ENCODE measurements around the gene CCDC146.

DNA sequence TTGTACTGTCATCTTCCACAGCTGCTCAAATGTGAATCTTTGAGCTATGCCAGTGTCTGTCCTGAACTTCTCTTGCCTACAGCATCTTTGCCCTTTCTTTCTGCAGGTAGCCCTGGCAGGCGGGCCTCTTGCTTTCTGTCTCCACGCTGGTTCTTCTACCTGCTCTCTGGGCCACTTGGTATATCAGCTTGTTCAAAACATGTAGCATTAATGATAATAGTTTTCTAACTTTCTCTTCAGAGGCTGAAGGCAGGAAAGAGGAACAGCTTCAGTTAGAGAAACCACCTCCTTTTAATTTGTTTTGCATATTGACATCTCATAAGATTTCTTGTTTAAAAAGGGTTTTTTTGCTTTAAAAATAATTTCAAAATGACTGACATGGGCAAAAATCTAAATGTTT, 78.1 kb downstream of the CCDC146 start:
- TF ChIP-seq, protein P1, sequence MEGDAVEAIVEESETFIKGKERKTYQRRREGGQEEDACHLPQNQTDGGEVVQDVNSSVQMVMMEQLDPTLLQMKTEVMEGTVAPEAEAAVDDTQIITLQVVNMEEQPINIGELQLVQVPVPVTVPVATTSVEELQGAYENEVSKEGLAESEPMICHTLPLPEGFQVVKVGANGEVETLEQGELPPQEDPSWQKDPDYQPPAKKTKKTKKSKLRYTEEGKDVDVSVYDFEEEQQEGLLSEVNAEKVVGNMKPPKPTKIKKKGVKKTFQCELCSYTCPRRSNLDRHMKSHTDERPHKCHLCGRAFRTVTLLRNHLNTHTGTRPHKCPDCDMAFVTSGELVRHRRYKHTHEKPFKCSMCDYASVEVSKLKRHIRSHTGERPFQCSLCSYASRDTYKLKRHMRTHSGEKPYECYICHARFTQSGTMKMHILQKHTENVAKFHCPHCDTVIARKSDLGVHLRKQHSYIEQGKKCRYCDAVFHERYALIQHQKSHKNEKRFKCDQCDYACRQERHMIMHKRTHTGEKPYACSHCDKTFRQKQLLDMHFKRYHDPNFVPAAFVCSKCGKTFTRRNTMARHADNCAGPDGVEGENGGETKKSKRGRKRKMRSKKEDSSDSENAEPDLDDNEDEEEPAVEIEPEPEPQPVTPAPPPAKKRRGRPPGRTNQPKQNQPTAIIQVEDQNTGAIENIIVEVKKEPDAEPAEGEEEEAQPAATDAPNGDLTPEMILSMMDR (IDR thresholded peaks at IDR 0.05), result no peak
- TF ChIP-seq POLR2AphosphoS5 (IDR thresholded peaks at IDR 0.05) (no peak), POLR2A (IDR thresholded peaks at IDR 0.05) (no peak), EP300 (IDR thresholded peaks at IDR 0.05) (no peak)

All from suprapubic skin (tissue), 4 donors.